Ammon's horn (tissue), 1 donor: ENCODE data around the gene LRRC34.

Source experiments
- DNase-seq: peaks from one replicate; pipeline ENCODE4 v3.0.0-alpha.2; 2016; ENCODE audit warnings: low spot score

Gene LRRC34

GRCh38 chr3:169813757-169814517 lies 1.2 kb upstream of the LRRC34 start:
- DNase-seq = no peak

DNA sequence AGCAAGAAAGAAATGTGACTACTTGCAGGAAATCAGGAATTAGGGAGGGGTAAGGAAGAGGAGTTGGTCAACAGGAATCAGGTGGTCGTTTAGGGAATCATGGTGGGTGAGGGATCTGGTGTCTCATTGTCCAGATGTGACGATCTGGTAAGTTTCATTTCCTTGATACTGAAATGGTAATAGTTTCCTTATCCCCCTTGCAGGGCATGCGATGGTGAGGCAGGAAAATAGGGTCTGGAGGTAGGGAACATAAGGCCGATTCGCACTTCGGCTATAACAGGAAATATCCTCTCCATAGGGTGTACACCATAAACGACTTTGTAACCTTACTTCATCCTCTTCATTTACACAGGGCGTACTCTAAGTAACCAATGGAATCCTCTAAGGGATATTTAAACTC lies 574 bp upstream of the LRRC34 start:
- DNase-seq = no peak

GRCh38 chr3:169811631-169812331 lies 923 bp downstream of the LRRC34 start:
- DNase-seq = peak; percentile 52

DNA sequence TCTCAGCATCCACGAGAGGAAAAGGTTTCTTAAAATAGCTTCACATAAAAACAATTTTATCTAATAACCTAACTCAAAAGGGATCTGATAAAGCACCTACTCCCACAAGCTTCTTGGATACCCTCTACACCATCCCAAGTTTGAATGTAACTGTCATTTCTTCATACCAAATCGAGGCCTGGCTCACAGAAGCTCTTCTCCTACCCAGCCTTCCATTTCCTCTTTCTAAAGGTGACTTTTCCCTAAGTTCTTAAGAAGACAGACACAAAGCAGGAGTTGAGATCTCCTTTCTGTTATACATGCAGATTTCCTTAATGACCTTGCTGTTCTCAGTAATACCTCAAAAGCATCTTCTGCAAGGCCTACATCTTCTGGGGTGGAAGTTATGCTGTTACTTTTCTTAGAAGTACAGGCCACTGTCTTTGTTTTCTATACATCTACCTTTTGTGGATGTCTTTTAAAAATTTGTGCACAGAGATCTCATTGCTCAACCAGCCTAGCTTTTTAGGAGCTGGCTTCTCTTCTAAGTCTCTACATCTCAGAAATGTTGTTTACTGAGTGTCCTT lies 3.4 kb downstream of the LRRC34 start:
- DNase-seq = no peak

DNA sequence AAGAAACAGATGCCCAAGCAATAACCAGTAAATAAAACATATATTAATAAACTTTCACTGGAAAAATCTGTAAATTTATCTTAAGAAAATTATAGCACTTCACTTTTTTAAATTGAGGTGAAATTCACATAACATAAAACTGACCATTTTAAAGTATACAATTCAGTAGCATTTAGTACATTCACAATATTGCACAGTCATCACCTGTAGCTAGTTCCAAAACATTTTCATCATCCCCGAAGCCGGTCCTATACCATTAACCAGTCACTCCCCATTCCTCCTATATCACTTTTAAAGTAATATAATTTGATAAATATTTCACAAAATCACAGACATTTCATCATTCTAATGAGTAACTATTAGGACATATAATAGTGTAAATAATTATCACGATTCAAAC lies 8.0 kb downstream of the LRRC34 start:
- no peak for DNase-seq

DNA sequence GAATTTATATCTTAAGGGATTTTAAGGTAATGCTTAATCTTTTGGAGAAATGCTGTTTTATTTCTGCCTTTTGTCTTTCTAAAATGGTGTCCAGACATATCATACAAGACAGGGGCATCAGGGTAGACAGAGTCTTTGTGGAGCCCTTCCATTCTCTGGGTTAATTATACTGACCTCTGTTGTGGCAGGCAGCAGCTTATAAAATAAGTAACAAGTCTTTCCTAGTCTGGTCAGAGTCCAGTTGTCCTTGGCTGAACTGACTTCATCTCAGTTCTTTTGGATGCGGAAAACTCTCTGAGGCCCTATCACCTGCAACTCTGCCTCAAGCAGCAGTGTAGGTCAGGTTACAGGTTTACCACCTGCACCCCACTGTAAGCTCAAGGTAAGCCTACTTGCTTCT lies 20.3 kb downstream of the LRRC34 start:
- no peak for DNase-seq

GRCh38 chr3:169790687-169791429 lies 21.8 kb downstream of the LRRC34 start:
- no peak for DNase-seq

DNA sequence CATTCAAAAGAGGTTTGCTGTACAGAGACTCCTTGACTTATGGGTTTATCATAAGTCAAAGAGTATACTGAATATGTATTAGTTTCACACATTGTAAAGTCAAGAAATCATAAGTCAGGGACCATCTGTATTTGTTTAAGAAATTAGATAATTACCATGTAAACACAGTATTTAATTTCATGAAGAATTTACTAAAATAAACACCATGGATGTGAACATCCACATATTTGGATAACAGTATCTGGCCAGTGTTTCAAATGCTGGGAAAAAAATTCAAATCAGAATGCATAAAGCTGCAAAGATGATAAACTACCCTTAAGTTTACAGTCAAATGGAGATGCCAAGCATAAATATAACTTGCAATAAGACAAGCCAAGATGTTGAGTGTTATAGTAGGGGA lies 22.5 kb downstream of the LRRC34 start:
- DNase-seq = no peak

DNA sequence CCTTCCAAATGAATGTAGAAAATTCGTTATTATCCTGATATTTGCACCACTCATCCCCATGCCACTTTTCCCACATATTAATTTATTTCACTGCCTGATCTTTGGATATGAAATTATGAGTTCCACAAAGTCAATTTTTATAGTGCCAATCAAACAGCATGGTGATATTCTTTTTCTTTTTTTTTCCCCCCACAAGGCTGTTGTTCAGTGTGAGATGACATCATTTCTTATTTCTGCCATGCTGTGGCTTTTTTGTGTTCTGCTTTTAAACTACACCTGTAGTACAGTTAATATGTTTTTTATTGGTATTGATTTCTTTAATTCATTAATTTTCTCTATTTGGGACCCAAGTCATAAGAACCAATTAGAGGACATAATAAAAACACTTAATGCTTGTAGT lies 24.9 kb downstream of the LRRC34 start:
- DNase-seq = no peak

DNA sequence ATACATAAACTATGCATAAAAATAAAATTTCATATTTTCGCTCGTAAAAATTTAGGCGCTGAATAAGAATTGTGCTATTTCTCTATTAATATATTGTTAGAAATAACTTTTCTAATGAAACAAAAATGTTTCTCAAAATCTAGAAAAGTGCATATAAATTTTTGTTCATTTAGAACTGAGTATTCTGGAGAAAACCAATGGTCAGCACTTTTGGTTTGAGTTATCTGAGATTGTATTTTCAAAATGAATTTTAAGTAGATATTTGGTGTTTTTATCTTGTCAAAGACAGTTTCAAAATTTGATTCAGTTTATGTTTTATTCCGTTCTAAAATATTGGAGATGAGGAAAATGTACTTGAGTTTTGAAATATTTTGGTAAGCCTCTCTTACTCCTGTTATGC lies 25.6 kb downstream of the LRRC34 start:
- DNase-seq = no peak

DNA sequence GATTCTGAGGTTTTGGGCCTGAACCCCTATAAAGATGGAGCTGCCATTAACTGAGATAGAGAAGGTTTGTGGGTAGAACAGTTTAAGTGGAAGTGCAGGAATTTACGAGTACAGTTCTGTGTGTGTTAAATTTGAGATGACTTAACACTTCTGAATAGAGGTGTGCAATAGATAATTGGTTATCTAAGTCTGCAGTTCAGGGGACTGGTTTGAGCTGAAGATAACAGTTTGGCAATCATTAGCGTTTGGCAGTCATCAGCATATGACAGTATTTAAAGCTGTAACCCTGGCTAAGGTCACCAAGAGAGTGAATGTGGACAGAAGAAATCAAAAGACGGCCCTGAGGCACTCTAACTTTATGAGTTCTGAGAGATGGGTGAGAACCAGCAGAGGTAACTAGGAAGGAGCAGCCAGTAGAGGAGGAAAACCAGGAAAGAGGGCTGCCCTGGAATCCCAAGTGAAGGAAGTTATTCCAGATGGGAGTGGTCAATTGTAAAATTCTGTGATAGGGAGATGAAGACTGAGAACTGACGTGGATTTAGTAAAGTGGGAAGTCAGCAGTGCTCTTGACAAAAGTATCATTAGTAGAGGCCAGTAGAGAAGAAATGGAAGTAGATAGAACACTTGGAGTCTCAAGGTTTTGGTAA lies 31.4 kb downstream of the LRRC34 start:
- no peak for DNase-seq

DNA sequence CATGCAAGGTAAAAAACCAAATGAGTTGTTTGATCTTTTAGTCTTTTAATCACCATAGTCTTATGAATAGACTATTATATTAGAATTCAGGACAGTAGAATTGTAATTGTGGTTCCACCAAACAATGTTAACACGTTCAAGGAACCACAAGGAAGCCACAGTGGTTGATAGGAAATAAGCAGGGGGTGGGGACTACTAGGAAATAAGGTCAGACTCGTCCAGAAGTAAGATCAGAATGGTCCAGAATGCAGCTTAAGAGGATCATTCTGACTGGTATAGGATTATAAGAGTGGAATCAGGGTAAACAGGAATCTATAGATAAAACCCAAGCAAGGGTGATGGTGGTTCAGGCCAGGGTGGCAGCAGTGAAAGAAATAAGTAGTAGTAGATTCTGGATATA lies 32.0 kb downstream of the LRRC34 start:
- no peak for DNase-seq

GRCh38 chr3:169777822-169778221 lies 34.9 kb downstream of the LRRC34 start:
- no peak for DNase-seq

- no peak for DNase-seq
These were observed 38.5 kb downstream of the LRRC34 start for GRCh38 chr3:169774186-169774585.

DNA sequence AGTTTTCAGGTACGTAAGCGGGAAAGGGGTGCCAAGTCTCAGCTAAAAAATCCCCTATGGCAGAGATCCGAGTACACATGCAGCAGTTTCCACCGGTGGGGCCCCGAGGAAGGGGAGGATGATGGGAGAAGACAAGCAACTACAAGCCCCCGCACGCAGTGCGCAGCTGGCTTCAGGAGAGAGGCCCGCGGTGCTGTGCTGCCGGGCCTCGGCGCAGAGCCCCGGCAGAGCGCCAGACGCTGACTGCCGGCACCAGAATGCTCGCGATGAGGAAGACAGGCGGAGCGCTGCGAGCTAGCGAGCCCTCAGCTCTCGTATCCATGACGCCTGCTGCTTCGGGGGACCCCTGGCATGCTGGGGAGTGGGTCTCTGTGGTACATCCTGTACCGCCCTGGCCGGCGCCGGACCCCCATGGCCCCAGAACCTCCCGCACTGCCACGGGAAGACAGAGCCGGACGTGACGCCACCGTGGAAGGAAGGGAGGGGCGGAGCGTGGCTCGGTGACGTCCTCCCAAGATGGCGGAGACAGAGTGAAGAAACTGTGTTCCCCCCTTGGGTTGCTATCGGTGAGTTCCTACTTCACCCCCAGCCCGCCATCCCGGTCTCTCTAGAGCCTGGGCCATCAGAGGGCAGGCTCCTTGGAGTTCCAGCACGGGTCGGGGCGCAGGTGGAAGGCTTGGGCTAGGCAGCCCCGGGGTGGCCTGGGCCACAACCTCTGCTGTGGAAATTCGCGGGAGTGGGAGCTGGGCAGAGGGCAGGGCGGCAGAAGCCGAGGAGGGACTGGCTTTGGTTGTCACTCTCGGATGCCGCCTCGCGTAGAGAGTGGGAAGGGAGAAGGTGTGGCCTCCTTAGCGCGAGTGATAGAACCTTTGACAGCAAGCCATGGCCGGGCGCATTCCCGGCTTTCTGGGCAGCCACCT lies 39.5 kb downstream of the LRRC34 start, which contains the start of gene MYNN:
TSS of gene MYNN (plus strand) at position 500 of the 920 bp plus-strand sequence. CDS start 900 bp downstream, outside the sequence.
- DNase-seq = peak; percentile 98

- DNase-seq = peak; percentile 83
These were observed 40.3 kb downstream of the LRRC34 start for GRCh38 chr3:169772305-169772896.

- peak; percentile 78 for DNase-seq
These were observed 41.0 kb downstream of the LRRC34 start for GRCh38 chr3:169771497-169772304.

- DNase-seq = peak; percentile 43
These were observed 43.2 kb downstream of the LRRC34 start, which contains the start of gene ACTRT3 for GRCh38 chr3:169769287-169770181. Gene ACTRT3 (minus strand): TSS chr3:169769561. CDS start chr3:169769520, 41 bp downstream.
